A549 (cell line): Measurements from ENCODE around the gene PFDN2. TPM values are rescaled to one million over a fixed set of nuclear protein-coding genes. Genes with fewer than 3 reads are reported as not detected.

Experiments
- ATAC-seq, 2 experiments: fragments of 200-7000 bp in 1 of 2; fragments of >200 bp in 1 of 2; cut with Nextera tagmentation in 1 of 2; cut with Tn5 transposase in 1 of 2; 3 replicates each; pipeline versions ENCODE4 v1.8.0 to v1.9.1; 2018 to 2020; ENCODE audit warnings: mild to moderate bottlenecking in 1 of 2, moderate library complexity in 1 of 2
- CTCF ChIA-PET: fragments of 300-600 bp; sonication (Branson Sonifier 250); formaldehyde crosslinking; extraction: SDS; loops from one replicate; lab custom pipeline; 2021; ENCODE audit warnings: antibody characterized with exemption, inconsistent platforms; lab: Yijun Ruan, JAX
- POLR2A ChIA-PET: fragments of 350-600 bp; formaldehyde crosslinking; extraction: SDS; loops from one replicate; lab custom pipeline; 2021; ENCODE audit warnings: antibody characterized with exemption, inconsistent platforms; lab: Yijun Ruan, JAX
- DNase-seq, 2 experiments: peaks; one replicate each; pipeline versions ENCODE4 v3.0.0 to v3.0.0-alpha.2; 2011 to 2016; ENCODE audit warnings: low read depth in 1 of 2, low spot score in 1 of 2
- FAIRE-seq: peaks from 2 replicates; lab custom pipeline; 2011; peaks lifted over from hg19 to GRCh38; lab: Jason Lieb, UNC
- H3K27ac ChIP-seq, 2 experiments: fragments of >200 bp; sonication (Bioruptor Twin); formaldehyde crosslinking; 3 replicates each; pipeline ENCODE4 v1.5.1; 2016 to 2017
- H3K4me1 ChIP-seq: fragments of >200 bp; sonication (Bioruptor Twin); formaldehyde crosslinking; 3 replicates; pipeline ENCODE4 v1.6.1; 2016
- H3K4me2 ChIP-seq: fragments of >200 bp; sonication (Bioruptor Twin); formaldehyde crosslinking; 3 replicates; pipeline ENCODE4 v1.6.1; 2016
- H3K4me3 ChIP-seq: fragments of >200 bp; sonication (Bioruptor Twin); formaldehyde crosslinking; 3 replicates; pipeline ENCODE4 v1.5.1; 2016
- H3K9me3 ChIP-seq: fragments of >200 bp; sonication (Bioruptor Twin); formaldehyde crosslinking; 3 replicates; pipeline ENCODE4 v1.6.1; 2016
- ATOH8 ChIP-seq: fragments of 250-450 bp; sonication (Bioruptor Pico); IDR thresholded peaks from 2 replicates; pipeline ENCODE4 v1.5.0; 2020; ENCODE audit warnings: low read depth, mild to moderate bottlenecking, moderate library complexity
- BHLHE40 ChIP-seq: IDR thresholded peaks from 2 replicates; pipeline ENCODE4 v1.6.1; 2012; ENCODE audit warnings: low read depth, low read length, inconsistent platforms
- CBX2 ChIP-seq: fragments of 200-600 bp; sonication (generic); IDR thresholded peaks from 2 replicates; pipeline ENCODE4 v1.6.1; 2016; ENCODE audit warnings: low read depth, mild to moderate bottlenecking, borderline replicate concordance
- CBX8 ChIP-seq: fragments of 200-600 bp; sonication (generic); IDR thresholded peaks from 2 replicates; pipeline ENCODE4 v1.6.1; 2016
- CTCF ChIP-seq: fragments of >200 bp; sonication (Bioruptor Twin); formaldehyde crosslinking; IDR thresholded peaks from 3 replicates; pipeline ENCODE4 v1.5.1; 2016
- FOSB ChIP-seq: fragments of 250-450 bp; sonication (Bioruptor Pico); IDR thresholded peaks from 2 replicates; pipeline ENCODE4 v1.5.0; 2020; ENCODE audit warnings: mild to moderate bottlenecking, moderate library complexity
- FOSL2 ChIP-seq, 2 experiments: fragments of 450-650 bp in 1 of 2; fragments of >200 bp in 1 of 2; sonication (Bioruptor Twin) in 1 of 2; formaldehyde crosslinking; IDR thresholded peaks; 2 replicates each; pipeline versions ENCODE4 v1.5.0 to v1.6.1; 2016 to 2020; ENCODE audit warnings: mild to moderate bottlenecking in 1 of 2, moderate library complexity in 1 of 2
- GATA3 ChIP-seq: IDR thresholded peaks from 2 replicates; pipeline ENCODE4 v1.6.1; 2012; ENCODE audit warnings: borderline replicate concordance
- HES2 ChIP-seq: fragments of >200 bp; sonication (Bioruptor Twin); formaldehyde crosslinking; IDR thresholded peaks from 2 replicates; pipeline ENCODE4 v1.6.1; 2016
- HEYL ChIP-seq: fragments of 250-450 bp; sonication (Bioruptor Pico); IDR thresholded peaks from 2 replicates; pipeline ENCODE4 v1.8.0; 2021; ENCODE audit warnings: mild to moderate bottlenecking, moderate library complexity
- HMGXB4 ChIP-seq: fragments of 250-450 bp; sonication (Bioruptor Pico); IDR thresholded peaks from 2 replicates; pipeline ENCODE4 v1.5.0; 2021; ENCODE audit warnings: mild to moderate bottlenecking, moderate library complexity, borderline replicate concordance
- HOXB5 ChIP-seq: fragments of 250-450 bp; sonication (Bioruptor Pico); IDR thresholded peaks from 2 replicates; pipeline ENCODE4 v1.5.0; 2020; ENCODE audit warnings: mild to moderate bottlenecking, moderate library complexity
- JUNB ChIP-seq: fragments of >200 bp; sonication (Bioruptor Twin); formaldehyde crosslinking; IDR thresholded peaks from 2 replicates; pipeline ENCODE4 v1.6.1; 2016
- KDM5A ChIP-seq: fragments of 200-600 bp; sonication (generic); IDR thresholded peaks from 2 replicates; pipeline ENCODE4 v1.6.1; 2016; ENCODE audit warnings: antibody characterized with exemption, mild to moderate bottlenecking
- MAFK ChIP-seq: fragments of 450-650 bp; IDR thresholded peaks from 2 replicates; pipeline ENCODE4 v1.6.1; 2014; ENCODE audit not compliant: partially characterized antibody
- NPAS2 ChIP-seq: fragments of 250-450 bp; sonication (Bioruptor Pico); IDR thresholded peaks from 2 replicates; pipeline ENCODE4 v1.8.0; 2022; ENCODE audit warnings: mild to moderate bottlenecking, moderate library complexity, borderline replicate concordance
- PHF8 ChIP-seq: fragments of 200-600 bp; sonication (generic); IDR thresholded peaks from 2 replicates; pipeline ENCODE4 v1.6.1; 2016; ENCODE audit warnings: low read depth, mild to moderate bottlenecking, antibody characterized with exemption, moderate library complexity, borderline replicate concordance
- RNF2 ChIP-seq: fragments of 200-600 bp; sonication (generic); IDR thresholded peaks from 2 replicates; pipeline ENCODE4 v1.6.1; 2016; ENCODE audit warnings: low read depth, mild to moderate bottlenecking, antibody characterized with exemption, moderate library complexity, borderline replicate concordance
- SMC3 ChIP-seq: fragments of >200 bp; sonication (Bioruptor Twin); formaldehyde crosslinking; IDR thresholded peaks from 3 replicates; pipeline ENCODE4 v1.6.1; 2018; ENCODE audit warnings: inconsistent platforms
- SREBF2 ChIP-seq: fragments of 450-650 bp; IDR thresholded peaks from 2 replicates; pipeline ENCODE4 v1.6.1; 2014; ENCODE audit warnings: mild to moderate bottlenecking, moderate library complexity
- ZFP36 ChIP-seq: fragments of 450-650 bp; IDR thresholded peaks from 2 replicates; pipeline ENCODE4 v1.6.1; 2014; ENCODE audit warnings: borderline replicate concordance; ENCODE audit not compliant: partially characterized antibody
- ZNF302 ChIP-seq: fragments of 250-450 bp; sonication (Bioruptor Pico); IDR thresholded peaks from 2 replicates; pipeline ENCODE4 v1.9.0; 2021; ENCODE audit warnings: inconsistent platforms, mild to moderate bottlenecking, moderate library complexity
- WGBS: methylation state at CpG from one replicate; pipeline ENCODE4 v1.1.6; 2017; ENCODE audit errors: missing lambda C conversion rate; 5-methylcytosine and 5-hydroxymethylcytosine counted together
- polyA plus RNA-seq, 4 experiments: library from polyadenylated mRNA; depleted of rRNA in 3 of 4; stranded (reverse); fragments of >200 nt; fragmentation: RNase III in 1 of 4; extraction: RNeasy Plus Mini Kit Qiagen cat#74134 plus additional on column Dnase treatment in 1 of 4; gene quantifications; 2 replicates in 3 of 4; 3 replicates in 1 of 4; pipeline ENCODE4 v1.2.3, GENCODE V29; 2011 to 2017
- TF ChIP-seq, protein P1 (sequence below): IDR thresholded peaks from 2 replicates; pipeline ENCODE4 v1.6.1; 2012

Gene PFDN2
- polyA plus RNA-seq, 2 of the 4 experiments (the other 2 are of a cell fraction): 179 to 187 TPM

DNA sequence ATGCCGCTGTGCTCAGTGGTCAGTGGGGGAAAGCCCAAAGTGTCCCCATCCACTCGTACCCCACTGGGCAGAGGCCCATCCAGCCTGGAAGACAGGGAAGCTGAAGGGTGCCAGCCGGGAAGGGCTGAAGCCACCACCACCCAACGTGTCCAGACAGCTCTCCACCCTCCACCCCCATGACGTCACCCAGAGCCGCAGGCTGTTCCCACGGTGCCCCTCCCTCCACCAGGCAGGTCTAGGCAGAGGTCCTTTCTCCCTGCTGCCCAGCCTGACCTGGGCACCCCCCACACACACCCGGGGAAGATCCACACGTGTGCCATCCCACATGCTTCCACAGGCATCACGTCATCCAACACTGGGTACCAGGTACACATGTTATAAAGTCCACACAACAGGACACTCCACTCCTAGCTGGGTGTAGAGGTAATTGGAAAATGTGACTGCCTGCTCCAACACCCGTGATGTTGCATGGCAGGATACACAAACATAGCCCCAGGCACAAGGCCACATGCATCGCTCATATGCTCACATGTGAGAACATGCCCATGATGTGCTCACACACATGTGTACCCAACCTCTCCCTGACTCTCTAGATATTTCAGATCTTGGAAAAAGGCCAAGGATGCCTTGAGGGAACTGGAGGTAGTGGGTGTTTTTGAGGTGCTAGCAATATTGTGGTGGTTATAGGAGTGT is 43.0 kb downstream of the PFDN2 start:
- DNase-seq (peak in 1 of 2 experiments; percentile 54), FAIRE-seq (no peak), ATAC-seq (peak in 1 of 2 experiments; percentile 18; a peak in 2 of 6 replicates)
- ChIA-PET CTCF (interaction anchor here (0.9 to 13.9 kb wide), 4 partner anchors 8 to 22 kb away, joined by 3 to 319 read pairs (median 40); partner anchors contain the start of genes KLHDC9 and NECTIN4), POLR2A (no interaction called here)
- Histone ChIP-seq H3K4me1 (peaks cover 27% of the 10 kb centered on the region), H3K9me3 (no peaks in the 10 kb centered on the region), H3K4me2 (peak overlapping the region; percentile 16; the same call in 2 of the 3 replicates), H3K27ac (peak overlapping the region; percentile 51 to 71), H3K4me3 (no peak overlapping the region)
- TF ChIP-seq HES2: no peak
- no peak for TF ChIP-seq CBX8
- TF ChIP-seq SREBF2: no peak
- no peak for TF ChIP-seq HEYL (CRISPR knock-in tag)
- no peak for TF ChIP-seq KDM5A
- no peak for TF ChIP-seq ZFP36
- no peak for TF ChIP-seq MAFK
- TF ChIP-seq CBX2: no peak
- TF ChIP-seq GATA3: no peak
- TF ChIP-seq HMGXB4 (CRISPR knock-in tag): no peak
- no peak for TF ChIP-seq NPAS2 (CRISPR knock-in tag)
- no peak for TF ChIP-seq ATOH8 (CRISPR knock-in tag)
- TF ChIP-seq PHF8: no peak
- TF ChIP-seq BHLHE40: no peak
- no peak for TF ChIP-seq SMC3
- no peak for TF ChIP-seq FOSL2 (IDR thresholded peaks at IDR 0.05)
- TF ChIP-seq FOSL2 (CRISPR knock-in tag; IDR thresholded peaks at IDR 0.05): no peak
- TF ChIP-seq FOSB (CRISPR knock-in tag): no peak
- 65% methylated on average over 9 of the region's 12 CpGs for WGBS

- H3K4me3 ChIP-seq: no peak overlapping the region
- no peak for TF ChIP-seq FOSB (CRISPR knock-in tag)
- TF ChIP-seq BHLHE40: no peak
- no peak for TF ChIP-seq CTCF
- TF ChIP-seq RNF2: no peak
- no peak for TF ChIP-seq HOXB5 (CRISPR knock-in tag)
- no peak for TF ChIP-seq HMGXB4 (CRISPR knock-in tag)
- TF ChIP-seq, protein P1, sequence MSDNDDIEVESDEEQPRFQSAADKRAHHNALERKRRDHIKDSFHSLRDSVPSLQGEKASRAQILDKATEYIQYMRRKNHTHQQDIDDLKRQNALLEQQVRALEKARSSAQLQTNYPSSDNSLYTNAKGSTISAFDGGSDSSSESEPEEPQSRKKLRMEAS: no peak
- no peak for TF ChIP-seq ZNF302 (CRISPR knock-in tag)
- TF ChIP-seq JUNB: no peak
- peak overlapping the region; percentile 51 to 71; a peak in 4 of 6 replicates for H3K27ac ChIP-seq
- H3K4me2 ChIP-seq: peak overlapping the region; percentile 26
- H3K4me1 ChIP-seq: peaks cover 27% of the 10 kb centered on the region
- ChIA-PET POLR2A (interaction anchor here (0.5 kb wide), 1 partner anchor 82 kb away, joined by 3 read pairs; no protein-coding TSS in a partner anchor), CTCF (interaction anchor here (0.8 to 13.9 kb wide), 8 partner anchors 9 to 75 kb away, joined by 3 to 319 read pairs (median 6); partner anchors contain the start of genes KLHDC9 and NECTIN4)
- FAIRE-seq (no peak), DNase-seq (no peak), ATAC-seq (peak; percentile 49 to 61; a peak in 5 of 6 replicates)
- WGBS: 73% methylated on average over 6 of the region's 7 CpGs
- no peaks in the 10 kb centered on the region for H3K9me3 ChIP-seq
Measured at GRCh38 chr1:161073474-161074121, 44.2 kb downstream of the PFDN2 start.
